Thoracic aorta (tissue), 2 donors: Measurements from ENCODE around the gene TXNDC12. TPM values are rescaled to one million over a fixed set of nuclear protein-coding genes. Genes with fewer than 3 reads are reported as not detected.
A peak's percentile ranks its signal among the peaks of the same experiment; 100 is the strongest.
"Not testable (repeated sequence)": the region's sequence is repeated elsewhere in the genome, so short reads cannot be mapped to it uniquely, and the experiment has no call there.

Experiments used
- ATAC-seq: fragments of 150-250 bp; one replicate; pipeline ENCODE4 v1.8.0; 2017; ENCODE audit warnings: low read depth; ENCODE audit not compliant: insufficient number of reproducible peaks, low FRiP score
- DNase-seq: peaks from one replicate; pipeline ENCODE4 v3.0.0-alpha.2; 2020; ENCODE audit warnings: low spot score
- H3K27ac ChIP-seq, 2 donors: fragments of 200-600 bp; sonication (generic); 1 replicate in 1 of 2; 2 replicates in 1 of 2; pipeline ENCODE4 v1.5.1; 2016; ENCODE audit warnings: mild to moderate bottlenecking in 2 of 2, moderate library complexity in 2 of 2
- H3K27me3 ChIP-seq: fragments of 200-600 bp; sonication (generic); replicated peaks from 2 replicates; pipeline ENCODE4 v1.6.0; 2016; ENCODE audit warnings: mild to moderate bottlenecking; ENCODE audit not compliant: insufficient read depth
- H3K36me3 ChIP-seq: fragments of 200-600 bp; sonication (generic); one replicate; pipeline ENCODE4 v1.5.1; 2016
- H3K4me1 ChIP-seq, 2 donors: fragments of 200-600 bp; sonication (generic); 1 replicate in 1 of 2; 2 replicates in 1 of 2; pipeline versions ENCODE4 v1.5.1 to v1.6.0; 2016; ENCODE audit warnings: low read depth in 2 of 2, mild to moderate bottlenecking in 1 of 2; ENCODE audit not compliant: control insufficient read depth in 1 of 2
- H3K4me3 ChIP-seq: fragments of 200-600 bp; sonication (generic); 2 replicates; pipeline ENCODE4 v1.5.1; 2016; ENCODE audit warnings: mild to moderate bottlenecking
- H3K9me3 ChIP-seq: fragments of 200-600 bp; sonication (generic); 2 replicates; pipeline ENCODE4 v1.5.1; 2016
- CTCF ChIP-seq: fragments of 200-600 bp; sonication (generic); IDR thresholded peaks from one replicate; pipeline ENCODE4 v1.5.1; 2019; ENCODE audit warnings: antibody characterized with exemption
- total RNA-seq, 2 donors: library from RNA; depleted of rRNA; stranded (reverse); fragments of >200 nt; gene quantifications; one replicate each; pipeline versions ENCODE4 v1.1.0 to v1.2.3, GENCODE V29; 2016

Gene TXNDC12
- total RNA-seq, 2 donors from 2014 or later, result 22.3 to 53.8 TPM

DNA sequence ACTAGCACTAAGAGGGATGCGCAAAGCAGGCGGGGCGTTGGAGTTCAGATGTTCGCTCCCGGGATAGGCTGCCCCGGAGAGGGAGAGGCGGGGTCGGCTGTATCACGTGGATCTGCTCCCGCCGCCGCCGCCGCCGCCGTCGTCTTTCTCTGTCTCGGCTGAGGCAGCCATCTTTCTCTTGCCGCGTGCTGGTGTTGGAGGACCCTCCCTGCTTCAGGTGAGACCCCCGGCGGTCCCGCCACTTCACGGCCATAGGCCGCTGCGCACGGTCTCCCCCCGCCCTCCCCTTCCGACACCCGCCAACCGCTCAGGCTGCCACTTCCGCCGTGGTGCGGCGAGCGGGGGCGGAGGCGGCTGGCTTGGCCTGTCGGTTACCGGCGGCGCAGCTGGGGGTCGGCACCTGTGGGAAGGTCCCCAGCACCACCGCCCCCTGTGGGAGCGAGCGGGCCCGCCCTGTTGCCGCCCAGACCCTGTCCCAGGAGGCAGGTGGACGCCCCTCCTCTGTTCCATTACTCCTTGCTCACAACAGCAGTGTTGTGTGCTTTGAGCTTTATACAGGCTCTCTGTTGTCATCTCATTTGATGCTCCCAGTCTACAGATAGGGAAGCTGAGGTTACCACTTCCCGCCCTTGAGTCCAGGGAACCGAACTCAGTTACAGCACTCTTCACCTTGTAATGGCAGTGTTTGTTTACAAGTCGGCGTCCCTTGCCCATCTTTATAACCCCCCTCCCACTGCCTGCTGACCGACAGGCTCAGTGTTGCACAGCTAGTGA lies 1.4 kb upstream of the TXNDC12 start, which contains the start of gene BTF3L4:
Gene BTF3L4, plus strand, starts transcription at position 133 of the 774 bp plus-strand sequence. CDS start 3,553 bp downstream, outside the sequence.
- peak; percentile 86 for DNase-seq
- ATAC-seq, result peak; percentile 94
- Histone ChIP-seq H3K27ac (peak within 1 kb of the TSS; percentile 82 to 83), H3K4me3 (peak within 1 kb of the TSS; percentile 83), H3K27me3 (no peaks in the 10 kb centered on the region), H3K4me1 (peaks cover 12 to 46% of the 10 kb centered on the region in 2 donors), H3K36me3 (peaks cover 10% of the 10 kb centered on the region), H3K9me3 (no peaks in the 10 kb centered on the region)
- TF ChIP-seq CTCF, result no peak

GRCh38 chr1:52055866-52056162 lies 823 bp upstream of the TXNDC12 start:
- ATAC-seq (no peak), DNase-seq (no peak)
- H3K36me3 ChIP-seq, result peaks cover 7% of the 10 kb centered on the region
- peak overlapping the region; percentile 67 to 82 for H3K27ac ChIP-seq
- no peaks in the 10 kb centered on the region for H3K27me3 ChIP-seq
- H3K4me1 ChIP-seq, result peaks cover 12 to 46% of the 10 kb centered on the region in 2 donors
- no peak for TF ChIP-seq CTCF
- H3K4me3 ChIP-seq, result peak overlapping the region; percentile 83
- H3K9me3 ChIP-seq, result no peaks in the 10 kb centered on the region

- ATAC-seq (no peak), DNase-seq (no peak)
- Histone ChIP-seq H3K27ac (peak overlapping the region; percentile 67 to 82), H3K9me3 (no peaks in the 10 kb centered on the region), H3K4me3 (peak overlapping the region; percentile 83), H3K27me3 (no peaks in the 10 kb centered on the region), H3K36me3 (no peaks in the 10 kb centered on the region), H3K4me1 (peaks cover 12 to 46% of the 10 kb centered on the region in 2 donors)
- TF ChIP-seq CTCF, result no peak
These were observed 410 bp downstream of the TXNDC12 start for GRCh38 chr1:52054496-52055065.

DNA sequence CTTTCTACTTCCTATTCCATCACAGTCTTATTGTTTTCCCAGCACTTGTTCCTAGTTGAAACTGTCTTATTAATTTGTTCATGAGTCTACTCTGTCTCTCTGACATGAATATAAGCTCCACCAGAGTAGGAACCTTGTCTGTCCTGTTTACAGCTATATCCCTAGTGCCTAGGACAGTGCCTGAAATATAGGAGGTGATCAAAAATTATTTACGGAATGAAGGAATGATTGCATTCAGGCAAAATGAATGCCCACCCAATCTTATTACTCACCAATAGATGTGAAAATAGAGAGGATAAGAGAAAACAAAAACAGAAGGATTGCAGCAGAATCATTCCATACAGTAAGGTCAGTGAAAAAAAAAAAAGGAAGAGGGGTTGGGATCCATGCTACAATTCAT lies 1.1 kb downstream of the TXNDC12 start:
- no peaks in the 10 kb centered on the region for H3K27me3 ChIP-seq
- DNase-seq (no peak), ATAC-seq (no peak)
- peaks cover 12 to 38% of the 10 kb centered on the region in 2 donors for H3K4me1 ChIP-seq
- no peak overlapping the region for H3K27ac ChIP-seq
- TF ChIP-seq CTCF, result no peak
- no peaks in the 10 kb centered on the region for H3K9me3 ChIP-seq
- H3K4me3 ChIP-seq, result peak overlapping the region; percentile 83
- no peaks in the 10 kb centered on the region for H3K36me3 ChIP-seq

GRCh38 chr1:52049337-52049736 lies 5.7 kb downstream of the TXNDC12 start:
- peaks cover 6 to 14% of the 10 kb centered on the region in 2 donors for H3K4me1 ChIP-seq
- not testable (repeated sequence) for H3K4me3 ChIP-seq, H3K36me3 ChIP-seq, DNase-seq, H3K27ac ChIP-seq, H3K9me3 ChIP-seq, ATAC-seq, H3K27me3 ChIP-seq

DNA sequence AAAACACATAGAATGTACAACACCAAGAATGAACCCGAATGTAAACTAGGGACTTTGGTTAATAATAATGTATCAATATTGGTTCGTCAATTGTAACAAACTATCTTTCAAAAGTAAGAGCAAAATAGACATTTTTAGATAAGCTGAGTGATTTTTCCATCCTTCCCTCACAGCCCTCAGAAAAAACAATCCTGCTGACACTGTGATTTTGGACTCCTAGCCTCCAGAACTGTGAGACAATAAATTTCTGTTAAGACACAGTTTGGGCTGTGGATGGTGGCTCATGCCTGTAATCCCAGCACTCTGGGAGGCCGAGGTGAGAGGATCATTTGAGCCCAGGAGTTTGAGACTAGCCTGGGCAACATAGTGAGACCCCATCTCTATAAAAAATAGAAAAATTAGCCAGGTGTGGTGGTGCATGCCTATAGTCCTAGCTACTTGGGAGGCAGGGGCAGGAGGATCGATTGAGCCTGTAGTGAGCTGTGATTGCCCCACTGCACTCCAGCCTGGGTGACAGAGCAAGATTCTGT lies 9.3 kb downstream of the TXNDC12 start:
- not testable (repeated sequence) for H3K36me3 ChIP-seq, DNase-seq, H3K27ac ChIP-seq, H3K4me1 ChIP-seq, ATAC-seq, H3K27me3 ChIP-seq, H3K9me3 ChIP-seq, H3K4me3 ChIP-seq
